ENCODE data around the gene SDK1.
"Not testable (repeated sequence)": the region's sequence is repeated elsewhere in the genome, so short reads cannot be mapped to it uniquely, and the experiment has no call there.

DNA sequence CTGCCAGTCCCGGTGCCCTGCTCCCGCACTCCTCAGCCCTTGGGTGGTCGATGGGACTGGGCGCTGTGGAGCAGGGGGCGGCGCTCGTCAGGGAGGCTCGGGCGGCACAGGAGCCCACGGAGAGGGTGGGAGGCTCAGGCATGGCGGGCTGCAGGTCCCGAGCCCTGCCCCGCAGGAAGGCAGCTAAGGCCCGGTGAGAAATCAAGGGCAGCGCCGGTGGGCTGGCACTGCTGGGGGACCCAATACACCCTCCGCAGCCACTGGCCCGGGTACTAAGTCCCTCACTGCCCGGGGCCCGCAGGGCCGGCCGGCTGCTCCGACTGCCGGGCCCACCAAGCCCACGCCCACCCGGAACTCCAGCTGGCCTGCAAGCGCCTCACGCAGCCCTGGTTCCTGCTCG is 1012.9 kb downstream of the SDK1 start:
- TF ChIP-seq, protein P1, sequence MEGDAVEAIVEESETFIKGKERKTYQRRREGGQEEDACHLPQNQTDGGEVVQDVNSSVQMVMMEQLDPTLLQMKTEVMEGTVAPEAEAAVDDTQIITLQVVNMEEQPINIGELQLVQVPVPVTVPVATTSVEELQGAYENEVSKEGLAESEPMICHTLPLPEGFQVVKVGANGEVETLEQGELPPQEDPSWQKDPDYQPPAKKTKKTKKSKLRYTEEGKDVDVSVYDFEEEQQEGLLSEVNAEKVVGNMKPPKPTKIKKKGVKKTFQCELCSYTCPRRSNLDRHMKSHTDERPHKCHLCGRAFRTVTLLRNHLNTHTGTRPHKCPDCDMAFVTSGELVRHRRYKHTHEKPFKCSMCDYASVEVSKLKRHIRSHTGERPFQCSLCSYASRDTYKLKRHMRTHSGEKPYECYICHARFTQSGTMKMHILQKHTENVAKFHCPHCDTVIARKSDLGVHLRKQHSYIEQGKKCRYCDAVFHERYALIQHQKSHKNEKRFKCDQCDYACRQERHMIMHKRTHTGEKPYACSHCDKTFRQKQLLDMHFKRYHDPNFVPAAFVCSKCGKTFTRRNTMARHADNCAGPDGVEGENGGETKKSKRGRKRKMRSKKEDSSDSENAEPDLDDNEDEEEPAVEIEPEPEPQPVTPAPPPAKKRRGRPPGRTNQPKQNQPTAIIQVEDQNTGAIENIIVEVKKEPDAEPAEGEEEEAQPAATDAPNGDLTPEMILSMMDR (conservative IDR thresholded peaks at IDR 0.05; ENCODE audit: low read length) = not testable (repeated sequence)
- TF ChIP-seq EZH2phosphoT487 (IDR thresholded peaks at IDR 0.05; ENCODE audit: borderline replicate concordance, low read depth, low read length) = not testable (repeated sequence)

All from OCI-LY7 (cell line).